Mesendoderm (in vitro differentiated cells): ENCODE measurements around the gene ATP8A2.

ENCODE experiments used
- DNase-seq: peaks from one replicate; pipeline ENCODE4 v3.0.0; 2013
- H2AK5ac ChIP-seq: 2 replicates; pipeline ENCODE4 v1.6.1; 2013; ENCODE audit warnings: low read length, inconsistent platforms
- H2BK120ac ChIP-seq: 2 replicates; pipeline ENCODE4 v1.6.1; 2013; ENCODE audit warnings: low read depth, mild to moderate bottlenecking, low read length, moderate library complexity, mixed read lengths
- H2BK15ac ChIP-seq: replicated peaks from 2 replicates; pipeline ENCODE4 v1.6.1; 2013; ENCODE audit warnings: low read depth, mild to moderate bottlenecking, moderate library complexity
- H2BK5ac ChIP-seq: 2 replicates; pipeline ENCODE4 v1.6.1; 2013; ENCODE audit warnings: low read length, inconsistent platforms
- H3K18ac ChIP-seq: 2 replicates; pipeline ENCODE4 v1.6.1; 2013; ENCODE audit warnings: mild to moderate bottlenecking, low read length, mixed read lengths
- H3K23ac ChIP-seq: one replicate; pipeline ENCODE4 v1.6.1; 2013; ENCODE audit warnings: low read length
- H3K27ac ChIP-seq: 2 replicates; pipeline ENCODE4 v1.5.1; 2013; ENCODE audit warnings: low read depth, mild to moderate bottlenecking, inconsistent platforms, low read length, moderate library complexity
- H3K27me3 ChIP-seq: 2 replicates; pipeline ENCODE4 v1.6.1; 2013; ENCODE audit warnings: low read length, control low read depth, mild to moderate bottlenecking, inconsistent platforms; ENCODE audit not compliant: insufficient read depth, poor library complexity
- H3K36me3 ChIP-seq: 2 replicates; pipeline ENCODE4 v1.6.1; 2013; ENCODE audit warnings: low read length, inconsistent platforms; ENCODE audit not compliant: control insufficient read depth, insufficient read depth
- H3K4ac ChIP-seq: one replicate; pipeline ENCODE4 v1.6.1; 2013; ENCODE audit warnings: low read depth, mild to moderate bottlenecking, low read length, moderate library complexity
- H3K4me1 ChIP-seq: 2 replicates; pipeline ENCODE4 v1.6.1; 2013; ENCODE audit warnings: low read depth, low read length, inconsistent platforms; ENCODE audit not compliant: control insufficient read depth
- H3K4me2 ChIP-seq: 2 replicates; pipeline ENCODE4 v1.6.1; 2013; ENCODE audit warnings: low read length
- H3K4me3 ChIP-seq: 2 replicates; pipeline ENCODE4 v1.5.1; 2013; ENCODE audit warnings: mild to moderate bottlenecking, low read length
- H3K56ac ChIP-seq: one replicate; pipeline ENCODE4 v1.6.1; 2013; ENCODE audit warnings: low read length
- H3K79me1 ChIP-seq: 2 replicates; pipeline ENCODE4 v1.6.1; 2013; ENCODE audit warnings: low read length, inconsistent platforms
- H3K79me2 ChIP-seq: 2 replicates; pipeline ENCODE4 v1.6.1; 2013; ENCODE audit warnings: mild to moderate bottlenecking, low read length; ENCODE audit not compliant: control insufficient read depth, insufficient read depth
- H3K9ac ChIP-seq: 2 replicates; pipeline ENCODE4 v1.6.1; 2013; ENCODE audit warnings: low read length, inconsistent platforms
- H4K5ac ChIP-seq: one replicate; pipeline ENCODE4 v1.6.1; 2013; ENCODE audit warnings: low read length
- H4K8ac ChIP-seq: one replicate; pipeline ENCODE4 v1.6.1; 2013; ENCODE audit warnings: low read depth, mild to moderate bottlenecking, control low read depth, low read length, moderate library complexity
- WGBS: extraction: QIAGEN DNeasy Blood & Tissue Kit; methylation state at CpG from one replicate; pipeline ENCODE4 v1.1.7; 2013; ENCODE audit warnings: low lambda C conversion rate, missing lambda C conversion rate; ENCODE audit not compliant: insufficient coverage; ENCODE audit errors: extremely low coverage; 5-methylcytosine and 5-hydroxymethylcytosine counted together

Gene ATP8A2

GRCh38 chr13:26037302-26037701, 665.5 kb downstream of the ATP8A2 start:
- no peak overlapping the region for H3K4me2 ChIP-seq
- H3K36me3 ChIP-seq = no peaks in the 10 kb centered on the region
- H2AK5ac ChIP-seq = no peak overlapping the region
- H3K4me1 ChIP-seq = no peaks in the 10 kb centered on the region
- H3K18ac ChIP-seq = no peak overlapping the region
- no peak overlapping the region for H3K4me3 ChIP-seq
- no CpG with 5 or more reads among the region's 2 CpGs for WGBS
- no peak overlapping the region for H4K5ac ChIP-seq
- H3K56ac ChIP-seq = no peak overlapping the region
- no peak overlapping the region for H3K9ac ChIP-seq
- no peaks in the 10 kb centered on the region for H3K27me3 ChIP-seq
- no peak overlapping the region for H3K23ac ChIP-seq
- no peak overlapping the region for H4K8ac ChIP-seq
- H3K27ac ChIP-seq = no peak overlapping the region
- no peak overlapping the region for H2BK5ac ChIP-seq
- H2BK15ac ChIP-seq = no peak overlapping the region
- H2BK120ac ChIP-seq = no peak overlapping the region
- H3K4ac ChIP-seq = no peak overlapping the region
- no peaks in the 10 kb centered on the region for H3K79me2 ChIP-seq
- H3K79me1 ChIP-seq = no peaks in the 10 kb centered on the region
- DNase-seq = peak; percentile 84

GRCh38 chr13:26038931-26039475, 667.2 kb downstream of the ATP8A2 start:
- H2BK5ac ChIP-seq = no peak overlapping the region
- DNase-seq = no peak
- no peak overlapping the region for H2BK15ac ChIP-seq
- H3K56ac ChIP-seq = no peak overlapping the region
- H3K79me2 ChIP-seq = no peaks in the 10 kb centered on the region
- no peak overlapping the region for H3K9ac ChIP-seq
- no peak overlapping the region for H4K8ac ChIP-seq
- no peaks in the 10 kb centered on the region for H3K4me1 ChIP-seq
- no peak overlapping the region for H2BK120ac ChIP-seq
- no peak overlapping the region for H2AK5ac ChIP-seq
- no peak overlapping the region for H4K5ac ChIP-seq
- H3K79me1 ChIP-seq = no peaks in the 10 kb centered on the region
- no peak overlapping the region for H3K4me3 ChIP-seq
- no peak overlapping the region for H3K23ac ChIP-seq
- no peak overlapping the region for H3K4ac ChIP-seq
- no peaks in the 10 kb centered on the region for H3K27me3 ChIP-seq
- H3K27ac ChIP-seq = no peak overlapping the region
- H3K36me3 ChIP-seq = no peaks in the 10 kb centered on the region
- H3K18ac ChIP-seq = no peak overlapping the region
- no CpG with 5 or more reads among the region's 8 CpGs for WGBS
- H3K4me2 ChIP-seq = no peak overlapping the region

GRCh38 chr13:26041444-26041843, 669.7 kb downstream of the ATP8A2 start:
- H3K4me2 ChIP-seq = no peak overlapping the region
- no peaks in the 10 kb centered on the region for H3K27me3 ChIP-seq
- no peak overlapping the region for H3K9ac ChIP-seq
- H3K18ac ChIP-seq = no peak overlapping the region
- H3K79me1 ChIP-seq = no peaks in the 10 kb centered on the region
- DNase-seq = no peak
- no peaks in the 10 kb centered on the region for H3K4me1 ChIP-seq
- no peak overlapping the region for H3K4ac ChIP-seq
- no peak overlapping the region for H3K27ac ChIP-seq
- H4K5ac ChIP-seq = no peak overlapping the region
- no CpG with 5 or more reads among the region's 3 CpGs for WGBS
- H3K56ac ChIP-seq = no peak overlapping the region
- no peak overlapping the region for H2BK5ac ChIP-seq
- no peak overlapping the region for H3K4me3 ChIP-seq
- no peak overlapping the region for H4K8ac ChIP-seq
- H2BK120ac ChIP-seq = no peak overlapping the region
- H3K23ac ChIP-seq = no peak overlapping the region
- no peak overlapping the region for H2AK5ac ChIP-seq
- H3K79me2 ChIP-seq = no peaks in the 10 kb centered on the region
- H2BK15ac ChIP-seq = no peak overlapping the region
- H3K36me3 ChIP-seq = no peaks in the 10 kb centered on the region

GRCh38 chr13:26042785-26043184, 671.0 kb downstream of the ATP8A2 start:
- H2BK120ac ChIP-seq = no peak overlapping the region
- H4K5ac ChIP-seq = no peak overlapping the region
- no peak overlapping the region for H3K23ac ChIP-seq
- no peak overlapping the region for H2BK15ac ChIP-seq
- H3K4me2 ChIP-seq = no peak overlapping the region
- H3K18ac ChIP-seq = no peak overlapping the region
- WGBS = no CpG with 5 or more reads among the region's 1 CpG
- no peak for DNase-seq
- no peaks in the 10 kb centered on the region for H3K79me1 ChIP-seq
- no peak overlapping the region for H3K4ac ChIP-seq
- no peaks in the 10 kb centered on the region for H3K27me3 ChIP-seq
- H3K4me1 ChIP-seq = no peaks in the 10 kb centered on the region
- H3K36me3 ChIP-seq = no peaks in the 10 kb centered on the region
- H4K8ac ChIP-seq = no peak overlapping the region
- no peaks in the 10 kb centered on the region for H3K79me2 ChIP-seq
- H2BK5ac ChIP-seq = no peak overlapping the region
- no peak overlapping the region for H2AK5ac ChIP-seq
- no peak overlapping the region for H3K4me3 ChIP-seq
- H3K27ac ChIP-seq = no peak overlapping the region
- H3K9ac ChIP-seq = no peak overlapping the region
- no peak overlapping the region for H3K56ac ChIP-seq

- no peak overlapping the region for H4K5ac ChIP-seq
- no peaks in the 10 kb centered on the region for H3K79me2 ChIP-seq
- H3K4me3 ChIP-seq = no peak overlapping the region
- no peak overlapping the region for H3K4ac ChIP-seq
- no peaks in the 10 kb centered on the region for H3K36me3 ChIP-seq
- H3K27me3 ChIP-seq = peaks cover 7% of the 10 kb centered on the region
- H3K4me1 ChIP-seq = no peaks in the 10 kb centered on the region
- H4K8ac ChIP-seq = no peak overlapping the region
- H2BK120ac ChIP-seq = no peak overlapping the region
- no CpG with 5 or more reads among the region's 2 CpGs for WGBS
- no peak overlapping the region for H3K27ac ChIP-seq
- H3K4me2 ChIP-seq = no peak overlapping the region
- H2AK5ac ChIP-seq = no peak overlapping the region
- DNase-seq = no peak
- no peak overlapping the region for H2BK5ac ChIP-seq
- H3K23ac ChIP-seq = no peak overlapping the region
- H2BK15ac ChIP-seq = no peak overlapping the region
- no peak overlapping the region for H3K56ac ChIP-seq
- H3K18ac ChIP-seq = no peak overlapping the region
- H3K79me1 ChIP-seq = no peaks in the 10 kb centered on the region
- no peak overlapping the region for H3K9ac ChIP-seq
Observed at GRCh38 chr13:26045142-26045541, 673.4 kb downstream of the ATP8A2 start.

GRCh38 chr13:26046639-26047038, 674.9 kb downstream of the ATP8A2 start:
- WGBS = no CpG with 5 or more reads among the region's 16 CpGs
- Histone ChIP-seq H3K27me3 (peaks cover 14% of the 10 kb centered on the region), H3K56ac (no peak overlapping the region), H2BK120ac (no peak overlapping the region), H4K5ac (no peak overlapping the region), H3K79me1 (no peaks in the 10 kb centered on the region), H3K27ac (no peak overlapping the region), H4K8ac (no peak overlapping the region), H2BK5ac (no peak overlapping the region), H3K36me3 (no peaks in the 10 kb centered on the region), H3K4ac (no peak overlapping the region), H3K4me3 (no peak overlapping the region), H2BK15ac (no peak overlapping the region), H3K9ac (no peak overlapping the region), H3K4me1 (no peaks in the 10 kb centered on the region), H3K23ac (no peak overlapping the region), H3K79me2 (no peaks in the 10 kb centered on the region), H2AK5ac (no peak overlapping the region), H3K18ac (no peak overlapping the region), H3K4me2 (no peak overlapping the region)
- DNase-seq = no peak
